HG02973 (cell line): ENCODE results near the gene XPO4.
"Not testable (repeated sequence)": the region's sequence is repeated elsewhere in the genome, so short reads cannot be mapped to it uniquely, and the experiment has no call there.

Experiments used
- ATAC-seq: cut with Tn5 transposase; IDR thresholded peaks from one replicate; pipeline ENCODE4 v1.9.1; 2021; ENCODE audit warnings: moderate library complexity; ENCODE audit not compliant: unreplicated experiment

The XPO4 gene

GRCh38 chr13:20789665-20790064, 112.9 kb downstream of the XPO4 start:
- ATAC-seq: no peak

- no peak for ATAC-seq
Measured at GRCh38 chr13:20788312-20788711, 114.2 kb downstream of the XPO4 start.

DNA sequence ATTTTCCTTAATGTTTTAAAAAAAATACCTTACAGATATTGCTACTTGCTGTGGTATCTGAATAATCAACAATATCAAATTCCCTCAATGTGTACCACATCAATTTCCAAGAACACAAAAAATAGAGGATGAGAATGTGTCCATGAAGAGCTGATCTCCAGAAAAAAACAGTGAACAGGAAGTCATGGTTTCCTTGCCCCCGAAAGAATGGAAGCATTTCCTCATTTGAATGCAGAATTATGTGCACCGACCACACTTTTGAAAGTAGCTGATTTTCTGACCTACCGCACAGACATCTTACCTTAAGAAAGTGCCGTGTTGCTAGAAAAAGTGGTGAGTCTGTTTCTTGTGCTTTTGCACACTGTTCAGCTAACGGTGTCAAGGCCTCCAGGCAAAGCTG, 115.4 kb downstream of the XPO4 start:
- no peak for ATAC-seq

GRCh38 chr13:20782116-20782708, 120.3 kb downstream of the XPO4 start:
- ATAC-seq: peak; percentile 87

DNA sequence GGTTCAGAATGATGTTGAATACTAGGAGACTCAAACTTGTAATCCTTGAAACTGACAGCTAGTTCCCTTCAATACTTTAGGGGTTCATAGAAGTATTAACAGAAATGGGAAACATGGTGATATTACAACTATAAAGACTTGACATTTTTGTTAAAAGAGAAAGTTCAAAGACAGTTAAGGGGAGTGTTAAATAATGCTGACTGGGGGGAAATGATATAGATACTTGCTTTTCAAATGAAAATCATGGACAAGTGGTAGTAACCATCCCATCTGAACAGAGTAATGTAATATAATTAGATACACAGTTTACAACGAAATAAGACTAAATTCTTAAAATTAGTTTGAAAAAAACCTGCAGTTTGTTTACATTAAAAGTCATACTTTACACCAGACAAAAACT, 122.2 kb downstream of the XPO4 start:
- ATAC-seq: no peak

- ATAC-seq: no peak
Measured at GRCh38 chr13:20779405-20779804, 123.1 kb downstream of the XPO4 start.

- ATAC-seq: no peak
Measured at GRCh38 chr13:20778311-20778710, 124.2 kb downstream of the XPO4 start.

DNA sequence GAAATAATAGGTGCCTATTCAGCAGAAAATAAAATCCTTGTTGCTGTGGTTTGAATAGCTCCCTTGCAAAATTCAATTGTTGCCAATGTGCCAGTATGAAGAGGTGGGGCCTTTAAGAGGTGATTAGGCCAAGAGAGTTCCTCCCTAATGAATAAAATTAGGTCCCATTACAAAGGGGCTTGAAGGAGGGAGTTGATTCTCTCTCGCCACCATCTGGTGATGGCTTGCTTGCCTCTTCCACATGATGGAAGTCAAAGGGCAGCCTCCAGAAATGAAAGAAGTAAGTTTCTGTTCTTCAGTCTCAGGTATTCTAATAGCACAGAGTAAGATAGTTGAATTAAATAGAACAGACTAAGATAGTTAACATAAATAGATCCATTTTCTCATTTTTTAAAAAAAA, 125.8 kb downstream of the XPO4 start:
- ATAC-seq: no peak

DNA sequence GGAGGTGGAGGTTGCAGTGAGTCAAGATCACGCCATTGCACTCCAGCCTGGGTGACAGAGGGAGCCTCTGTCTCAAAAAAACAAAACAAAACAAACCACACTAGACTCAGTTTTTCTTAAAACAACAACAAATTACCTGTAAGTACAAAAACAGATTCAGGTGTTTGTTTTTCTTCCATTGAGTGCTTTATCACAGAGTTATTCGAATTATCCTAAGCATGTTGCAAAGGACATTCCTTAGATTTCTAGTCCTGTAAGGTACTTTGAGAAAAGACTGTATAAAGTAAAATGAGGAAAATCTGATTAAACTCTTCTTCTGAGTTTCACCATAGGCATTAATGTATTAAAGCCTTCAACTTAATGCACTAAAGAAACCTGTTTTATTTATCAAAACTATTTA, 126.6 kb downstream of the XPO4 start:
- no peak for ATAC-seq

DNA sequence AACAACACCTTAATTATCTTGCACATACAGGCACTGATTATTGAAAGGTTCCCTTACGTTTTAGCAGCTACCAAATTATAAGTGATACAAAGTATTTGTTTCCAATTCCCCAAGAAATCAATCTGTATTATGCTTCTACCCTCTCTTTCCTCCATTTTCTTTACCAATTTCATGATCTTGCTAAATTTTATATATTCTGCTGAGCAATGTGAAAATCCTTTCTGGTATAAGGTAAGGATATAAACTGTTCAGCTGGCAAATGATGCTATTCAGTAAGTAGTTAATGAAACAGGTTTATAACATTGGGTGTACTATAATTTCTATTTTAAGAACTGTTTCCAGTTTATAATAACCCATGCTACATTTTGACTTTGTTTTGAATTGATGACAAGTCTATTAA, 127.8 kb downstream of the XPO4 start:
- no peak for ATAC-seq

DNA sequence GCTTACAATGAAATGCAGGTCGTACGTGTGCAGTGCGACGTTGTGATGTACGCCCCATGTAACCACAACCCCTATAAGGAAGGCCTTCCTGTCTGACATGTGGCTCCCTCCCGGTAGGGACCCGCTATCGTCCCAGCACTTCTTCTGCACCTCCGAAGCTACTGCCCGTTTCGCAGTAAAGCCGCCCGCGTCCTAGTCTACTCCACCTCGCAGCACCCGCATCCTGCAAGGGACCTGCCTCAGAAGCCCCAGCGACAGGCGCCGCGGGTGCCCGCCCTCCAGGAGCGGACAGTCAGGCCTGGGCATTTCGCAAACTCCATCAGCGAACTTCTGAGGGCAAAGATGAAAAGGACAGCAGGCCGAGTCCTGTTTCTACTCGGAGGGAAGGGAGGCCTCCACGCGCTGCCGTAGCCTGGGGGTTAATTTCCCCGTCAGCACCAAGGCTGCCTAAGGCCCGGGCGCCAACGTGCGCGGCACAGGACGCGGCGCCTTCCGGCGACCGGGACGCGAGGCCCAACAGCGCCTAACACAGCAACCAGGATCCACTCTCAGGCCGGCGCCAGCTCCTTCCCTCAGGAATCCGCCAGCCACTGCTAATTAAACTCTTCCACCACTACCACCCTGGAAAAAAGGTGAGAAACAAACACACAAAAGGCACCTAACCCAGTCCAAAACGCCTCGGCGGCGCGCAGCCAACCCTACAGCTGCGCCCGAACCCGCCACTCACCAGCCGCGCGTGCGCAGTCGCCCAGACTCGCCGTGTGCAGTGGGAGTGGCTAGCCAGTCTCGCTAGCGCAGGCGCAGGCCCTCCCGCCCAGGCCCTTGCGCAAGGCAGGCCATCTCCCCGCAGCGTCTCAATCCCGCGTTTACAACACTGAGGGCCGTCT, 129.1 kb downstream of the XPO4 start, which contains the start of gene EEF1AKMT1:
EEF1AKMT1 (minus strand) TSS at position 768 of the 887 bp plus-strand sequence. CDS start 16,363 bp downstream, outside the sequence.
- ATAC-seq: peak; percentile 76

- ATAC-seq: no peak
Measured at GRCh38 chr13:20772401-20773131, 130.0 kb downstream of the XPO4 start.

- no peak for ATAC-seq
Measured at GRCh38 chr13:20769834-20770233, 132.7 kb downstream of the XPO4 start.

DNA sequence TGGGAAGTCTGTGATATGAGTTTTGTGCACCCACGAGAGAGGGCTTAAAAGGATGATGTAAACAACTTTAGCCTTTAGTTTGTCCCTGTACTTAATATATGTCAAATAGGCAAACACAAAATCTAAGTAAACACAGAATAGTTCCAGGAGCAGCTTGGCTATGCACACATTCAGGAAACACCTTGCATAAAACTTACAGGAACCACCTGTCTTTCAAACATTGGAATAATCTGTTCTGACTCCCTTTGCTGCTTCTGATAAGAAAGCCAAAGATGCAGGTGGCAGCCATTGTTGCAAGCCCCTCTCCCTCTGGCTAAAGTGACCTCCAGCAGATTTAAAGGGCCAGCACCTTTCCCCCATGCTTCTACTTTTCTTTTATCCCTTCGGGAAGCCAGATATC, 133.5 kb downstream of the XPO4 start:
- ATAC-seq: no peak

DNA sequence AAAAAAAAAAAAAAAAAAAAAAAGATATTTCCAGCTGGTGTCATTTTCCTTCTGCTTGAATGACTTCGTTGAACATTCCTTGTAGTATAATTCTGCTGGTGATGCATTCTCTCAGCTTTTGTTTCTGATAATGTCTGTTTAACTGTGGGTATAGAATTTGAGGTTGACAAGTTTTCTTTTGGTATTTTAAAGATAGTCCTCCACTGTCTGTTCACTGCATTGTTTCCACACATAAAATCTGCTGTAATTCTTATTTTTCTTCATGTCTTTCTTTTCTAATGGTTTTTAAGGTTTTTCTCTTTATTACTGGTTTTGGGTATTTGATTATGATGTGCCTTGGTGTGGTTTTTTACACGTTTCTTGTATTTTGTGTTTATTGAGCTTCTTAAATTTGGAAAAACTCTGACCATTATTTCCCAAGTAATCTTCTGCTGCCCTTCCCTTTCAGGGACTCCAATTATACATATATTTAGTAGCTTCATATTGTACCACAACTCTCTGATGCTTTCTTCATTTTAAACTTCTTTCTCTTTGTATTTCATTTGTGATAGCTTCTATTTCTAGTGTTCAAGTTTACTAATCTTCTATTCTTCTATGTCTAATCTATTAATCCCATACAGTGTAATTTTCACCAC, 135.1 kb downstream of the XPO4 start:
- no peak for ATAC-seq

DNA sequence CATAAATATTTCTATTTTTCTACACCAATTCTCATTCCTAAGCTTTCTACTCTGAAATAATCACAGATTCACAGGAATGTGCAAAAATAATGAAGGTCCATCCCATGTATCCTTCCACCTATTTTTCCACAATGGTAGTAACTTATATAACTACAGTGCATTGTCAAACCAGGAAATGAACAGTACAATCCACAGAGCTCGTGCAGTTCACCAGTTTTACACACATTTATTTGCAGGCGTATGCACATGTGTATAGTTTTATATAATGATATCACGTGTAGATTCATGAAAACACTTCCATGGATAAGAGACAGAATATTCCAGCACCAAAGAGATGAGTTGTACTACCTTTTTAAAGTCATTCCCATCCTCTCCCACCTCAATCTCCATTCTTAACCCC, 141.7 kb downstream of the XPO4 start:
- no peak for ATAC-seq

DNA sequence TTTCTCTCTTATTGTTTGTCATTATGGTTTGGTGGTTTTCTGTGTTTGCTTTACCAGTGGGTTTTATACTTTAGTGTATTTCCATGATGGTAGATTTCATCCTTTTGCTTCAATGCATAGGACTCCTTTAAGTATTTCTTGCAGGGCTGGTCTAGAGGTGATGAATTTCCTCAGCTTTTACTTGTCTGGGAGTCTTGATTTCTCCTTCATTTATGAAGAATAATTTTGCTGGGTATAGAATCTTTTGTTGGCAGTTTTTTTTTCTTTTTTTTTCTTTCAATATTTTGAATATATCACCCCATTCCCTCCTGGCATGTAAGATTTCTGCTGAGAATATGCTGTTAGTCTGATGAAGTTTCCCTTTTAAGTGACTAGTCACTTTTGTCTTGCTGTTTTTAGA, 148.5 kb downstream of the XPO4 start:
- no peak for ATAC-seq

DNA sequence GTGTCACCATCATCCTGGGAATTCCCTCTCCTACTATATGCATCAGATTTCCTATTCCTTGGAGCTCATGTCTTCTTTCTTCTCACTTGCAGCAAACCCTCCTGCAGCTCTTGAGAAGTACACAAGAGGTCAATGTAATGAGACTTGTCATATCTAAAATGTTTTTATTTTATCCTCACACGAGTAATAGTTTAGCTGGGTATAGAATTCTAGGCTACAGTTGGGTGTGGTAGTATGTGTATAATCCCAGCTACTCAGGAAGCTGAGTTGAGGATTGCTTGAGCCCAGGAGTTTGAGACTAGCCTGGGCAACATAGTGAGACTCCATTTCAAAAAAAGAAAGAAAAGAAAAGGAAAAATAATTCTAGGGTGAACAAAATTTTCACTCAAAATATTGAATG, 153.2 kb downstream of the XPO4 start:
- no peak for ATAC-seq

- ATAC-seq: not testable (repeated sequence)
Measured at GRCh38 chr13:20743830-20744404, 158.6 kb downstream of the XPO4 start.

DNA sequence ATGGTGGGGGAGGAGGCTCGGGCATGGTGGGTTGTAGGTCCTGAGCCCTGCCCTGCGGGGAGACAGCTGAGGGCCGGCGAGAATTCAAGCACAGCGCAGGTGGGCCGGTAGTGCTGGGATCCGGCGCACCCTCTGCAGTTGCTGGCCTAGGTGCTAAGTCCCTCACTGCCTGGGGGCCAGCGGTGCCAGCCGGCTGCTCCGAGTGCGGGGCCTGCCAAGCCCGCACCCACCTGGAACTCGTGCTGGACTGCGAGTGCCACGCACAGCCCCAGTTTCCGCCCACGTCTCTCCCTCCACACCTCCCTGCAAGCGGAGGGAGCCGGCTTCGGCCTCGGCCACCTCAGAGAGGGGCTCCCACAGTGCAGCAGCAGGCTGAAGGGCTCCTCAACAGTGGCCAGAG, 162.5 kb downstream of the XPO4 start:
- no peak for ATAC-seq

DNA sequence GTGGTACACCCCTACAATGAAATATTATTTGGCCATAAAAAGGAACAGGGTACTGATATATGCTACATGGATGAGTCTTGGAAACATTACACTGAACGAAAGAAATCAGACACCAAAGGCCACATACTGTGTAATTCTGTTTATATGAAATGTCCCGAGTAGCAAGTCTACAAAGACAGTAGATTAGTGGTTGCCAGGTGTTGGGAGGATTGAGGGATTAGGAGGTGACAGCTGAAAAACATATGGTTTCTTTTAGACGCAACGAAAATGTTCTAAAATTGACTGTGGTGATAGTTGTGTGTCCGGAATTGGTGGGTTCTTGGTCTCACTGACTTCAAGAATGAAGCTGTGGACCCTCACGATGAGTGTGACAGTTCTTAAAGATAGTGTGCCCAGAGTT, 163.9 kb downstream of the XPO4 start:
- ATAC-seq: no peak
